Sciatic nerve (tissue), 2 donors: ENCODE data around the gene FGF11. TPM values are rescaled to one million over a fixed set of nuclear protein-coding genes. Genes with fewer than 3 reads are reported as not detected.

ENCODE experiments used
- ATAC-seq: fragments of 200-7000 bp; cut with Tn5 transposase; one replicate; pipeline ENCODE4 v1.9.1; 2020; ENCODE audit warnings: mild to moderate bottlenecking, moderate library complexity
- DNase-seq: peaks from one replicate; pipeline ENCODE4 v3.0.0-alpha.2; 2020; ENCODE audit warnings: low spot score
- intact Hi-C: fragments of 100-400 bp; cut with DNase I; formaldehyde crosslinking; loops from one replicate; pipeline ENCODE4 v1.14.2; 2022
- total RNA-seq: library from RNA; stranded (reverse); fragmentation: NEBNext Ultra II Directional; extraction: Animal tissue kit (Norgen Biotek cat#: 25700); gene quantifications from one replicate; pipeline ENCODE4 v1.2.1, GENCODE V29; 2021
- donor health status: DM: no; HTN: no; CAD: no.
- donor health status: DM: no; HTN: no; CAD: no.

FGF11 gene
- total RNA-seq, 1 donor from 2014 or later = 3.8 TPM

DNA sequence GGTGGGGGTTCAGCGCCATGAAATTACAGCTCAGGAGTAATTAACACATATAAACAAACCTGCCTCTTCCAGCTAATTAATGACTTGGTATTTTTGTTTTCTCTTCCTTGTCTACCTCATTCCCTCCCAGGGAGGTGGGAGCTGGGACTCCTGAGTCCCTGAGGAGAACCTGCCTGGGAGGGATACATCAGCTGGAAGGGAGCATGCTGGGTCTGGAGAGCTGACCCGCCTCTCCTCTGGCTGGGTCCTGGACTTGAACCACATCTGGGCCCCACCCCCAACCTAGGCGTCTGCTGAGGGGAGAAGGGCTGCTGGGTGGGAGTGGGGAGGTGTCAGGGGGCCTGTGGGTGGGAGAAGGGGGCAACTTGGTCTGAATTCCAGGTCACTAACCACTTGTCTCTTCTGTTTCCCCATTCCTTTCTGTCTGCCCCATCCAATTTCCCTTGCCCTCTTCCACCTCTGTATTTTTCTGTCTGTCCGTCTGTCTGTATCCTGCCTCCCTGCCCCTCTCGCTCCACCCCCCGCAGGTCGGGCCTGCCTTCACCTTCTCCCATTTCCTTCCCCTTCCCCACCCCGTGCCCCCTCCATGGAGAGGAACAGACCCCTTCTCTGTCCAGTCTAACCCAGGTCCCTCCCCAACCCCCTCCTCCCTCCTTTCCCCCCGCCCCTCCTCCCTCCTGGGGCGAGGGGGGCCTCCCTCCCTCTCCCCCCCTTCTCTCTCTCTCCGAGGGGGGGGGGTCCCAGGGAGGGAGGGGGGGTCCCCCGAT is 31.6 kb upstream of the FGF11 start, which contains the start of gene NLGN2:
NLGN2 (plus strand) TSS at position 361 of the 767 bp plus-strand sequence. CDS start 411 bp downstream, outside the sequence.
- intact Hi-C loops = no loop called here
- no peak for DNase-seq
- ATAC-seq = no peak

DNA sequence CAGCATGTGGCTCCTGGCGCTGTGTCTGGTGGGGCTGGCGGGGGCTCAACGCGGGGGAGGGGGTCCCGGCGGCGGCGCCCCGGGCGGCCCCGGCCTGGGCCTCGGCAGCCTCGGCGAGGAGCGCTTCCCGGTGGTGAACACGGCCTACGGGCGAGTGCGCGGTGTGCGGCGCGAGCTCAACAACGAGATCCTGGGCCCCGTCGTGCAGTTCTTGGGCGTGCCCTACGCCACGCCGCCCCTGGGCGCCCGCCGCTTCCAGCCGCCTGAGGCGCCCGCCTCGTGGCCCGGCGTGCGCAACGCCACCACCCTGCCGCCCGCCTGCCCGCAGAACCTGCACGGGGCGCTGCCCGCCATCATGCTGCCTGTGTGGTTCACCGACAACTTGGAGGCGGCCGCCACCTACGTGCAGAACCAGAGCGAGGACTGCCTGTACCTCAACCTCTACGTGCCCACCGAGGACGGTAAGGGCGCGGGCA is 31.0 kb upstream of the FGF11 start:
- no peak for ATAC-seq
- no peak for DNase-seq
- intact Hi-C loops = no loop called here

DNA sequence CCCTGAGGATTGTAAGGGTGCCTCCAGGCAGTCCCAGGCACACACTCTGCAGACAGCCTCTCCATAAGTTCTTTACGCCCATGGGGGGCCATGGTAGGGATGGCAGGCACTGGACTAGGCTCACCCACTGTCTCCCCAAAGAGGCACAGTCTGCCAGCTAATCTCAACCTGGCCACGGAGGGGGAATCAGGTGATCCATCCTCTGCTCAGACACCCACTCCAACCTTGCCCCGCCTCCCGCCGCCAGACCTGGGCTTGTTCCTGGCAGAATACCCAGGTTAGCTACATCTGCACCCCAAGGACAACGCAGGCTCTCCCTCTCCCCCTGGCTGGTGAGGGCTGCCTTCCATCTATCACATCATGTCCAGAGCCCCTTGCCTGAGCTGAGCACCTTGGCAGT is 30.4 kb upstream of the FGF11 start:
- intact Hi-C loops = no loop called here
- ATAC-seq (no peak), DNase-seq (no peak)

DNA sequence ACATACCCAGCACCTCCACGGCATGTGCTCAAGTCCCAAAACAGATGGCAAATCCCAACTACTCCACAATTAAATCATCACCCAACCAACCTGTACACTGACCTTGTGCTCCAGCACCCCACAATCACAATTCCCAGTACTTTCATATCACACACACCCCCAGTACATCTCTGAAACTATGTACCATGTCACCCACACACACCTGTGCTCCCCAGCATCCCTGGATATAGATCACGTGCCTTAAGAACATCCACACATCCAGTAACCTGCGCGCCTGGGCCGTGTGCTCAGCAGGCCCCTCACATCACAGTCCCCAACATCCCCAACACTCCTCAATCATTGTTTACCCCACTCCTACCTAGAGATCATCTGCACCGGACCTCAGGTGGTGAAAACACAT is 29.6 kb upstream of the FGF11 start:
- ATAC-seq (no peak), DNase-seq (no peak)
- intact Hi-C loops = no loop called here

DNA sequence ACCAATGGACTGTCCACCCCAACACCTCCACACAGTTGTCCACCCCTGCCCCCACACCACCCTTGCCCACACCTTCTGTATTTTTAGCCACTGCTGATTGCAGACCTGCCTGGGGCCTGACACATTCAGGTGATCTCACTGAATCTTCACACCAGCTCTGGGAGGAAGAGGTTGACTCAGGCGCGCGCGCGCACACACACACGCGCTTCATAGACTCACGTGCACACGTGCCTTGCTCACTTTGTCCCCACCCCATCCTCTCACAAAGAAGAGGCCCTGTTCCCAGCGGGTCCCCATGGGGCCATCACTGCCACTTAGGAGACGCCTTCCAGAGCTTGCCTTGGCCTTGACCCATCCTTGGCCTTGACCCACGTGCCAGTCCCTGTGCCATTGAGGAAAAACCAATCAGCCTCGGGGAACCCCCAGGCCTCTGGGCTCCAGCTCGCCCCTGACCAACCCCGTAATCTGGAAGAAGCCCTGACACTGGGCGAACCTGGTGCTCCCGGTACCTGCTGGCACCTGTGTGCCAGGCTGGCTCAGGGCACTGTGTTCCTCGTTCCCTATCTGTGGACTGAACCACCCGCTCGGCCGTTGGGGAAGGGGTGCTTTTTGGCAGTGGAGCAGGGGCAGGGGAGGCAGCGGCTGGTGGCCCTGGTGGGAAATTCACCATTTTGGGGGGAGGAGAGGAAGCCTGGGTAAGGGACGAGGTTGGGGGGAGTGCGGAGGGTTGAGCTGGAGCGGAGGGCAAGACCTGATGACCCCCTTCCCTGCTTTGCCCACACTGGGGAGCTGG is 28.5 kb upstream of the FGF11 start:
- no peak for ATAC-seq
- DNase-seq = no peak
- intact Hi-C loops = no loop called here

DNA sequence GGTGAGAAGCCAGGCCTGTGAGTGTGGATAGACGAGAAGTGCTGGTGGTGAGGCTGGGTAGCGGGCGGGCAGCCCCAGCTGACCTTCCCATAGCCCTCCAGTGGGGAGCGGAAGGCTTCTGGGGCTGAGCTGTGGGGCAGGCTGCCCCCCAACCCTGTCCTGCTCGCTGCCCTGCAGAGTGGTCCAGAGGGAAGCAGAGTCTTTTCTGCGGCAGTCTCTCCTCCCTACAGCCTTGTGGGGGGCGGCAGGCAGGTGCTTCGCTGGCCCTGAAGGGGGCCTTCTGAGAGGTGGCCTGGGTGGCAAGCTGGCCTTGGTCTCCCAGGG is 27.9 kb upstream of the FGF11 start:
- no peak for DNase-seq
- intact Hi-C loops = no loop called here
- no peak for ATAC-seq

DNA sequence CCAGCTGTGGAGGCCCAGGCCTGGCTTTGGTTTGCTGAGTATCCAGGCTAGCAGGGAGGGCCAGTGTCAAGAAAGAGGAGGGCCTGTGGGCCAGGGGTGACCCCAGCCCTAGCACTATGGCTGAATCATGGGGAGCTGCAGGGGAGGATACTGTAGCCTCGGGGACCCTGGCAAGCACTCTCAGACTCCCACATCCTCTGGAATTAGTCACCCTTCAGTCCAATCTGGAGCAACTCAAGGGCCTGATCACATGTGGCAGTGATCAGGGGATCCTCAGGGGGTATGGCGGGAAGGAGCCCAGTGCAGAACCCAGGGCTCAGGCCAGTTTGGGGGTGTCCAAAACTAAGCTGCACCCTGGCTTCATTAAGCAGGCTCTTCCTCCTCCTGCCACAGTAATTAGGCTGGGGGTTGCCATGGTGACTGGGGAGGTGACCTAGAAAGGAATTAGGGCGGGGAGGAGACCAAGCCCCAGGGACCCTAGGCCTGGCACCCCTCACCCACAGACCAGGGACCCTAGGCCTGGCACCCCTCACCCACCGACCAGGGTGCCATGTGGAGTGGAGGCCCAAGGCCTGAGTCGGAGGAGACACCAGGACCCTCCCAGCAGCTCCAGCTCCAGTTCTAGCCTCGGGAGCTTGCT is 25.8 kb upstream of the FGF11 start:
- DNase-seq (no peak), ATAC-seq (peak; percentile 39)
- intact Hi-C loops = no loop called here

DNA sequence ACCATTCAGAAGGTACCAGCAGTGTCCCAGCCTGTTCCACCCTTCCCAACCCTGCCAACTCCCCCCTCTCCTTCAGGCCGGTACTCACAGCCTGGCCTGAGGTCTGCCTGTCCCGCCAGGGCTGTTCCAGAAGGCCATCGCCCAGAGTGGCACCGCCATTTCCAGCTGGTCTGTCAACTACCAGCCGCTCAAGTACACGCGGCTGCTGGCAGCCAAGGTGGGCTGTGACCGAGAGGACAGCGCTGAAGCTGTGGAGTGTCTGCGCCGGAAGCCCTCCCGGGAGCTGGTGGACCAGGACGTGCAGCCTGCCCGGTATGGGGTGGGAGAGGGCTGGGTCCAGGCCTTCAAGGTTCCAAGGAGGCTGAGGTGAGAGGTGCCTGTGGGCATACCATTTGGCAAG is 24.5 kb upstream of the FGF11 start:
- DNase-seq = no peak
- no peak for ATAC-seq
- intact Hi-C loops = no loop called here

DNA sequence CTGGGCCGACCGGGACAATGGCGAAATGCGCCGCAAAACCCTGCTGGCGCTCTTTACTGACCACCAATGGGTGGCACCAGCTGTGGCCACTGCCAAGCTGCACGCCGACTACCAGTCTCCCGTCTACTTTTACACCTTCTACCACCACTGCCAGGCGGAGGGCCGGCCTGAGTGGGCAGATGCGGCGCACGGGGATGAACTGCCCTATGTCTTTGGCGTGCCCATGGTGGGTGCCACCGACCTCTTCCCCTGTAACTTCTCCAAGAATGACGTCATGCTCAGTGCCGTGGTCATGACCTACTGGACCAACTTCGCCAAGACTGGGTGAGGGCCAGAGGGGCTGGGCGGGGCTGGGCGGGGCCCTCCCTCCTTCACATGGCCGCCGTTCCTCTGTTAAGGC is 23.5 kb upstream of the FGF11 start:
- intact Hi-C loops = no loop called here
- DNase-seq = no peak
- no peak for ATAC-seq

DNA sequence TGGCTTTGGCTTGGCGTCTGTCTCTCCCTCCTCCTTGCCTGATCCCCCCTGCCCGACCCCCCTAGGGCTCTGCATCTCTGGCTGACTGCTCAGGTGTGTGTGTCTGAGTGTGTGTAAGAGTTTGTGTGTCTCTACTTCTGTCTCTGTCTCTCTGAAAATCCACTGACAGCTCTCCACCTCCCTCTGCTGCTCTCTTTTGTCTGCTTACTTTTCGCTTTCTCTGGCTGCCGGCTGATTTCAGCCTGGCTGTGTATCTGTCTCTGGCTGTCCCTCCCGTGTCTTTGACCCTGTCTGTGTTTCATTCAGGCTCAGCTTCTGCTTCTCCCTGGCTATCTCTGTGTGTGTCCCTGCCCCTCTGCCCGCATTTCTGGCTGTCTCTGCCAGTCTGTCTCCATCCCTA is 23.0 kb upstream of the FGF11 start:
- intact Hi-C loops = no loop called here
- DNase-seq = no peak

DNA sequence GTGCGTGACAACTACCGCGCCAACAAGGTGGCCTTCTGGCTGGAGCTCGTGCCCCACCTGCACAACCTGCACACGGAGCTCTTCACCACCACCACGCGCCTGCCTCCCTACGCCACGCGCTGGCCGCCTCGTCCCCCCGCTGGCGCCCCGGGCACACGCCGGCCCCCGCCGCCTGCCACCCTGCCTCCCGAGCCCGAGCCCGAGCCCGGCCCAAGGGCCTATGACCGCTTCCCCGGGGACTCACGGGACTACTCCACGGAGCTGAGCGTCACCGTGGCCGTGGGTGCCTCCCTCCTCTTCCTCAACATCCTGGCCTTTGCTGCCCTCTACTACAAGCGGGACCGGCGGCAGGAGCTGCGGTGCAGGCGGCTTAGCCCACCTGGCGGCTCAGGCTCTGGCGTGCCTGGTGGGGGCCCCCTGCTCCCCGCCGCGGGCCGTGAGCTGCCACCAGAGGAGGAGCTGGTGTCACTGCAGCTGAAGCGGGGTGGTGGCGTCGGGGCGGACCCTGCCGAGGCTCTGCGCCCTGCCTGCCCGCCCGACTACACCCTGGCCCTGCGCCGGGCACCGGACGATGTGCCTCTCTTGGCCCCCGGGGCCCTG is 22.2 kb upstream of the FGF11 start:
- no peak for ATAC-seq
- intact Hi-C loops = no loop called here
- DNase-seq = no peak

More for the DNA sequence above, 23.0 kb upstream of the FGF11 start:
- no peak for ATAC-seq

DNA sequence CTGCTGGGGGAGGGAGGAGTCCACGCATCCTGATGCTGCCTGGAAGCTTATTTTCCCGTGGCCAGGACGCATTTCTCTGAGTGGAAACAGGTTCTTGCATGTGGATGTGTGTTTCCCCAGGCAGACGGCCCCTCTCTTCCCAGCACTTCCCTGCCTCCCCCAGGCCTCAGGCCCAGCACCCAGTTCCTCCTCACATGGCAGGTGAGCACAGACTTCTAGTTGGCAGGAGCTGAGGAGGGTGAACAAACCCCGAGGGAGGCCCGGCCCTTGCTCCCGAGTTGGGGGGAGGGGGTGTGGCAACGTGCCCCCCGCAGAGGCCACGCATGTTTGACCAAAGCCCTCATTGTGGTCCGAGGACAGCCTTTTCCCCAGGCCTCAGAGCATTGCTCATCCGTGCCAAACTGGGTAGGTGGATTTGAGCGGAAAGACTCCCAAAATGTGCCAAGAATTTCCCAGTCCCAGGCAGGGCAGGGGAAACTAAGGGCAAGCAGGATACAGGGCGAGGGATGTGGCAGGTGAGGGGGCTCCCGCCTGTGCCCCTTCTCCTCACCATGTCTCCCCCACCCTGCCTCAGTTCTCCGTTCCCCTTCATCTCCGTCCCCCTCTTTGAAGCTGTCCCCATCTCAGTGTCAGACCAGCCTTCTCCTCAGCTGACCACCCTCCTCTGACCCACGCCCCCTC is 20.7 kb upstream of the FGF11 start:
- ATAC-seq (no peak), DNase-seq (no peak)
- intact Hi-C loops = no loop called here

DNA sequence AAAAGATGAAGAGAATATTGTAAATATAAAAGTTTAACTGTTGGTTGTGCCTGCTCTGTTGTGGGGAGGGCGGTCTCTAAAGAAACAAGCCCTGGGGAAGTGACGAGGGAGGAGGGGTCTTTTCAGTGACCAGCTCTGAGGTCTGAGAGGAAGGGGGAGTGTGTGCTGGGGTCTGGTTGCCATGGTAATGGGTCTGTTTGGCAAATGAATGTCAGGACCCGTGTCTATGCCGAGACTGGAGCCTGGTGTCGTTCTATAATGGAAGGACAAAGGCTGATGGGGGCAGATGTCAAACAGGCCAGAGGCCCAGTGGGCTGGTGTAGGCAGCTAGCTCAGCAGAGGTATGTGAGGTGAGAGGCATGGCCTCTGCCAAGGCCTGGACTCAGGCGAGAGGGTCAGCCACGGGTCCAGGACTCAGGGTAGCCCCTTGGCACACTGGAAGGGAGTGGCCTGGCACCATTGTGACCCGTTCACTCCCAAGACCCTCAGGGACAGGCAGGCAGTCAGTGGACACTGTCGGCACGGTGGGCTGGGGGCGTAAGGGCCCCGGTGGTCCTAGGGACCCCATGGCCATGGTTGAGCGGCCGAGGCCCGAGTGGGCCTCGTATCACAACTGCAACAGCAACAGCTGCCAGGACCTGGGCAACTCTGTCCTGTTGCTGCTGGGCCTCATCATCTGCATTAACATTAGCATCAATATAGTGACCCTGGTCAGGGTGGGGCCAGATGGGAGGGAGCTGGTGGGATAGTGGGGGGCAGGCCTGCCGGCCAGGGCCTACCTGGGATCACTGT is 19.3 kb upstream of the FGF11 start, which contains the start of gene SPEM1:
SPEM1 (plus strand) TSS at position 506 of the 792 bp plus-strand sequence; CDS start at position 567, 61 bp downstream.
- no peak for DNase-seq
- no peak for ATAC-seq

DNA sequence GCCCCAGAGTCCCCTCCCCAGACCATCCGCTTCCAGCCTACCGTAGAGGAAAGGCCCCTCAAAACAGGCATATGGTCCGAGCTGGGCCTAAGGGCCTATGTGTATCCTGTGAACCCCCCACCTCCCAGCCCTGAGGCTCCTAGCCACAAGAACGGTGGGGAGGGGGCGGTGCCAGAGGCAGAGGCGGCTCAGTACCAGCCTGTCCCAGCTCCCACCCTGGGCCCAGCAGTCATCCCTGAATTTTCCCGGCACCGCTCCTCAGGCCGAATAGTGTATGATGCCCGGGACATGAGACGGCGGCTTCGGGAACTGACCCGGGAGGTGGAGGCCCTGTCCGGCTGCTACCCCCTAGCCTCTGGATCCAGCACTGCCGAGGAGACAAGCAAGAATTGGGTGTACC is 18.1 kb upstream of the FGF11 start:
- DNase-seq (no peak), ATAC-seq (no peak)
- intact Hi-C loops = no loop called here

More for the DNA sequence above, 19.3 kb upstream of the FGF11 start, which contains the start of gene SPEM1:
- intact Hi-C loops = no loop called here

DNA sequence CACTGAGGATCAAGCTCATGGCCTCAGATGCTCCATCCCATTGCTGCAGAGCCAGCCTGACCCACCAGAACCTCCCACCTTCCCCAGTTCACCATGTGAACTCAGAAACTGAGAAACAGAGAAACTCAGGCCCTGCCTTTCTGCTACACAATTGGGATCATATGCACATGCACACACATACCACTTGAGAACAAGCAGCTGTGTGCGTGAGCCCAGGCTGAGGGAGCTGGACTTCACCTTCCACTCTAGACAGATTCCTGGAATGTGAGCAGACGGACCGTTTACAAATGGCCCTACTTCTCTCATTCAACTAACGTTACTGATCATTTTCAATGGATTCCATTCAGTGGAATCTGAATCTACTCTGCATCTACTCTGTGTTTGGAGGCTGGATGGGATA is 15.6 kb upstream of the FGF11 start:
- DNase-seq (no peak), ATAC-seq (no peak)
- intact Hi-C loops = no loop called here

DNA sequence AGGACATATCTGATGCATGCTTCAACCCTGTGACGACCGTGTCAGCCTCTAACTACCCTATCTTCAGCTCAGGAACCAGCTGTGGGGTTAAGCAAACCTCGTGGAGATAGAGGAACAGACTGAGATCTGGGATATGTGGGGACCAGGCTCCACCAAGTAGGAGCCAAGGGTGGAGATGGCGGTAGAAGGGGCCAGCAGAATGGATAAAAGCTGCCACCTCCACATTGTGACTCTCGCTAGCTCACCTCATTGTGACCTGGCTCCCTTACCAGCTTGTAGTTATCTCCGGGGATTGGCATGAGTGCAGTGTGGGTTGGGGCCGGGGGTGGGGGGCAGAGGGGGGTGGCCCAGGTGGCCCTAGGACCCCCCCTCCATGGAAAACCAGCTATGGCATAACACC is 14.0 kb upstream of the FGF11 start, which contains the start of gene SPEM2:
SPEM2 (plus strand) TSS at position 301 of the 400 bp plus-strand sequence; CDS start at position 374, 73 bp downstream.
- intact Hi-C loops = no loop called here
- ATAC-seq = no peak
- no peak for DNase-seq

DNA sequence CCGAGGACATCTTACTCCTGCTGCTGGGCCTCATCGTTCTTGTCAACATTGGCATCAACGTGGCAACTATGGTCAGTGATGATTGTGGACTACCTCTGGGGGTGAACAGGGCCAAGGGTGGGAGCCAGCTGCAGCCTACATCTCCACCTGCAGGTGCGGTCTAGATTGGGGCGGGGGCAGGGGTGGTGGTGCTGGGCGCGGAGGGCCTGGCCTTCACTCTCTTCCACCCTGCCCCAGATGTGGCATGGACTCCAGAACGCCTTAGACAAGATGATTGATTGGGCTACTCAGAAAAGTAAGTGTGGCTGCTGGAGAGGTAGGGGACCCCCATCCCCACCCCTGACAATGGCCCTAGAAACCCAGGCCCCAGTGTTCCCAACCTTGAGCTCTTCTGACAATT is 13.6 kb upstream of the FGF11 start:
- intact Hi-C loops = no loop called here
- ATAC-seq (no peak), DNase-seq (no peak)
